HepG2 (cell line): ENCODE measurements around the gene TSHZ2. TPM values are rescaled to one million over a fixed set of nuclear protein-coding genes. Genes with fewer than 3 reads are reported as not detected.

Experiments
- ATAC-seq: fragments of 200-7000 bp; cut with Tn5 transposase; 3 replicates; pipeline ENCODE4 v1.9.1; 2020; ENCODE audit warnings: mild to moderate bottlenecking, moderate library complexity
- BruUV-seq: library from RNA; stranded (reverse); fragments of 400-500 nt; replicated peaks from 2 replicates; lab custom pipeline; 2021; lab: Mats Ljungman, UMichigan
- CTCF ChIA-PET: fragments of 300-600 bp; formaldehyde crosslinking; extraction: SDS; loops from one replicate; lab custom pipeline; 2021; ENCODE audit warnings: low total read pairs, inconsistent platforms, low intra/inter-chr PET ratio; lab: Yijun Ruan, JAX
- POLR2A ChIA-PET: fragments of 350-600 bp; sonication (Branson Sonifier 250); formaldehyde crosslinking; loops from one replicate; lab custom pipeline; 2020; ENCODE audit warnings: antibody characterized with exemption, inconsistent platforms; lab: Yijun Ruan, JAX
- DNase-seq: peaks from one replicate; pipeline ENCODE4 v3.0.0-alpha.2; 2015; ENCODE audit warnings: low spot score
- FAIRE-seq: peaks from 3 replicates; lab custom pipeline; 2011; peaks lifted over from hg19 to GRCh38; lab: Jason Lieb, UNC
- H2AFZ ChIP-seq: one replicate; pipeline ENCODE4 v1.6.1; 2011; ENCODE audit warnings: low read length, inconsistent platforms
- H3K27ac ChIP-seq: fragments of 300-600 bp; 3 replicates; pipeline ENCODE4 v1.8.0; 2011; ENCODE audit warnings: mixed run types, mild to moderate bottlenecking, mixed read lengths, low read length, inconsistent platforms; ENCODE audit not compliant: insufficient read depth; ENCODE audit errors: extremely low read length
- H3K27me3 ChIP-seq, 2 experiments: fragments of 200-600 bp in 1 of 2; 2 replicates in 1 of 2; 3 replicates in 1 of 2; pipeline versions ENCODE4 v1.6.0 to v1.8.0; 2011; ENCODE audit warnings: low read length in 2 of 2, mild to moderate bottlenecking in 2 of 2, moderate library complexity in 2 of 2, inconsistent platforms in 1 of 2; ENCODE audit not compliant: insufficient read depth in 2 of 2, control insufficient read depth in 1 of 2
- H3K36me3 ChIP-seq, 2 experiments: fragments of 200-600 bp in 1 of 2; replicated peaks in 1 of 2; 2 replicates in 1 of 2; 3 replicates in 1 of 2; pipeline versions ENCODE4 v1.5.1 to v1.8.0; 2011; ENCODE audit warnings: low read length in 2 of 2, inconsistent platforms in 1 of 2; ENCODE audit not compliant: insufficient read depth in 2 of 2, control insufficient read depth in 1 of 2
- H3K4me1 ChIP-seq: 2 replicates; pipeline ENCODE4 v1.5.1; 2012; ENCODE audit warnings: low read length, inconsistent platforms; ENCODE audit not compliant: insufficient read depth
- H3K4me2 ChIP-seq: 2 replicates; pipeline ENCODE4 v1.6.0; 2011; ENCODE audit warnings: low read depth, low read length, inconsistent platforms
- H3K4me3 ChIP-seq, 3 experiments: fragments of 200-600 bp in 1 of 3; sonication (generic), shearing (Covaris generic) in 1 of 3; replicated peaks in 1 of 3; 2 replicates each; pipeline ENCODE4 v1.5.1; 2011 to 2016; ENCODE audit warnings: low read length in 3 of 3, inconsistent platforms in 2 of 3, low read depth in 2 of 3, mild to moderate bottlenecking in 2 of 3, control low read depth in 1 of 3, mixed read lengths in 1 of 3; ENCODE audit not compliant: insufficient read depth in 1 of 3
- H3K79me2 ChIP-seq: one replicate; pipeline ENCODE4 v1.6.1; 2011; ENCODE audit warnings: low read length, inconsistent platforms; ENCODE audit not compliant: insufficient read depth
- H3K9ac ChIP-seq: 2 replicates; pipeline ENCODE4 v1.6.0; 2011; ENCODE audit warnings: mild to moderate bottlenecking, low read depth, low read length, inconsistent platforms; ENCODE audit not compliant: insufficient read depth
- H3K9me3 ChIP-seq: 2 replicates; pipeline ENCODE4 v1.5.1; 2012; ENCODE audit warnings: mild to moderate bottlenecking, low read length
- H4K20me1 ChIP-seq: 2 replicates; pipeline ENCODE4 v1.6.0; 2011; ENCODE audit warnings: inconsistent platforms, mild to moderate bottlenecking, low read length, moderate library complexity; ENCODE audit not compliant: insufficient read depth
- ATF7-NPFF ChIP-seq: sonication (generic); formaldehyde crosslinking; IDR thresholded peaks from 2 replicates; pipeline ENCODE4 v1.8.1; 2023; ENCODE audit warnings: mild to moderate bottlenecking, low read depth, missing genetic modification reagents, moderate library complexity
- CREBL2 ChIP-seq: sonication (generic); formaldehyde crosslinking; IDR thresholded peaks from 2 replicates; pipeline ENCODE4 v1.8.1; 2023; ENCODE audit warnings: missing genetic modification reagents, mild to moderate bottlenecking, borderline replicate concordance
- DR1 ChIP-seq: sonication (generic); formaldehyde crosslinking; IDR thresholded peaks from 2 replicates; pipeline ENCODE4 v1.8.0; 2021; ENCODE audit warnings: mild to moderate bottlenecking, missing genetic modification reagents, inconsistent platforms
- FOXJ3 ChIP-seq: sonication (generic); formaldehyde crosslinking; IDR thresholded peaks from 2 replicates; pipeline ENCODE4 v1.4.0; 2020; ENCODE audit warnings: missing genetic modification reagents, mild to moderate bottlenecking, borderline replicate concordance
- FOXP4 ChIP-seq: sonication (generic); formaldehyde crosslinking; IDR thresholded peaks from 2 replicates; pipeline ENCODE4 v1.4.0; 2020; ENCODE audit warnings: missing genetic modification reagents
- HMG20A ChIP-seq: IDR thresholded peaks from 2 replicates; pipeline ENCODE4 v1.6.1; 2016; ENCODE audit warnings: borderline replicate concordance
- HNRNPL ChIP-seq: fragments of 200-400 bp; formaldehyde crosslinking; IDR thresholded peaks from 2 replicates; pipeline ENCODE4 v1.6.1; 2017; ENCODE audit warnings: mild to moderate bottlenecking, low read depth, low read length
- IRF2 ChIP-seq: IDR thresholded peaks from 2 replicates; pipeline ENCODE4 v1.6.1; 2018; ENCODE audit warnings: missing genetic modification reagents, missing compliant biosample characterization
- KDM4B ChIP-seq: sonication (generic); formaldehyde crosslinking; IDR thresholded peaks from 2 replicates; pipeline ENCODE4 v1.4.0; 2020; ENCODE audit warnings: missing genetic modification reagents
- MIXL1 ChIP-seq: IDR thresholded peaks from 2 replicates; pipeline ENCODE4 v1.6.1; 2016
- MXD1 ChIP-seq: sonication (generic); formaldehyde crosslinking; IDR thresholded peaks from 2 replicates; pipeline ENCODE4 v1.4.0; 2020; ENCODE audit warnings: mild to moderate bottlenecking, missing genetic modification reagents
- POLR2AphosphoS2 ChIP-seq: IDR thresholded peaks from 2 replicates; pipeline ENCODE4 v1.6.1; 2011; ENCODE audit warnings: low read depth, low read length, improper control_type of control experiment
- RELA ChIP-seq: sonication (generic); formaldehyde crosslinking; IDR thresholded peaks from 2 replicates; pipeline ENCODE4 v1.4.0; 2020; ENCODE audit warnings: missing genetic modification reagents
- YEATS4 ChIP-seq: sonication (generic); formaldehyde crosslinking; IDR thresholded peaks from 2 replicates; pipeline ENCODE4 v1.4.0; 2020; ENCODE audit warnings: missing genetic modification reagents, borderline replicate concordance
- ZKSCAN5 ChIP-seq: sonication (generic); formaldehyde crosslinking; IDR thresholded peaks from 2 replicates; pipeline ENCODE4 v1.5.1; 2020; ENCODE audit warnings: mild to moderate bottlenecking, missing genetic modification reagents
- ZNF17 ChIP-seq: sonication (generic); formaldehyde crosslinking; IDR thresholded peaks from 2 replicates; pipeline ENCODE4 v1.5.0; 2020; ENCODE audit warnings: mild to moderate bottlenecking, missing genetic modification reagents
- ZNF33A ChIP-seq: sonication (generic); formaldehyde crosslinking; IDR thresholded peaks from 2 replicates; pipeline ENCODE4 v1.5.1; 2020; ENCODE audit warnings: missing genetic modification reagents, mild to moderate bottlenecking, moderate library complexity, borderline replicate concordance
- ZNF572 ChIP-seq: sonication (generic); formaldehyde crosslinking; IDR thresholded peaks from 2 replicates; pipeline ENCODE4 v1.5.1; 2020; ENCODE audit warnings: mild to moderate bottlenecking, missing genetic modification reagents
- ZNF639 ChIP-seq: conservative IDR thresholded peaks from 2 replicates; pipeline ENCODE4 v1.6.1; 2018; ENCODE audit warnings: missing genetic modification reagents
- ZNF780A ChIP-seq: sonication (generic); formaldehyde crosslinking; IDR thresholded peaks from 2 replicates; pipeline ENCODE4 v1.8.0; 2022; ENCODE audit warnings: mild to moderate bottlenecking, missing genetic modification reagents, moderate library complexity
- WGBS: methylation state at CpG from one replicate; pipeline ENCODE4 v1.1.6; 2017; ENCODE audit warnings: low lambda C conversion rate; 5-methylcytosine and 5-hydroxymethylcytosine counted together
- in situ Hi-C: cut with HindIII; loops from 2 replicates; pipeline ENCODE4 v1.10.0; 2017; ENCODE audit warnings: low pct_unique_long_range_greater_than_20kb; ENCODE audit not compliant: extremely low pct_ligation_motif_present
- intact Hi-C: fragments of 100-400 bp; cut with micrococcal nuclease; formaldehyde crosslinking; loops from one replicate; pipeline ENCODE4 v1.10.0; 2022; ENCODE audit not compliant: unreplicated experiment
- polyA plus RNA-seq, 8 experiments: library from polyadenylated mRNA; depleted of rRNA in 3 of 8; stranded (reverse) in 7 of 8; unstranded in 1 of 8; fragments of >200 nt; fragmentation: Illumina TruSeq in 4 of 8; extraction: Trizol in 4 of 8; gene quantifications; 2 replicates each; pipeline versions ENCODE4 v1.2.1 to v1.2.3, GENCODE V29; 2011 to 2016; ENCODE audit warnings: low read depth in 4 of 8, missing spikeins in 1 of 8, mixed read lengths in 1 of 8; ENCODE audit not compliant: insufficient read depth in 1 of 8
- total RNA-seq, 5 experiments: library from RNA; depleted of rRNA; stranded (reverse); fragments of >200 nt; fragmentation: Illumina TruSeq; extraction: Trizol; gene quantifications; 2 replicates each; pipeline ENCODE4 v1.2.3, GENCODE V29; 2016; ENCODE audit warnings: low read depth in 1 of 5

The TSHZ2 gene
- total and polyA plus RNA-seq, 2 of the 13 experiments (the other 11 are each of a cell fraction or from before 2014, with no cell fraction given) = 0.01 TPM; not detected in 1

- no peak for TF ChIP-seq IRF2 (CRISPR knock-in tag)
- no peak for TF ChIP-seq MIXL1 (CRISPR knock-in tag)
- no peak for TF ChIP-seq POLR2AphosphoS2
- no peak for TF ChIP-seq HMG20A
- no peak for TF ChIP-seq YEATS4 (CRISPR knock-in tag)
These were observed 125.2 kb downstream of the TSHZ2 start (continued) for GRCh38 chr20:53097371-53097770.

- POLR2A ChIA-PET = no interaction called here
- H3K27ac ChIP-seq = no peak overlapping the region
- no peak overlapping the region for H3K4me3 ChIP-seq
- intact Hi-C loops = no loop called here
- H3K27me3 ChIP-seq = no peaks in the 10 kb centered on the region; a peak in 1 of 5 replicates
- CTCF ChIA-PET = no interaction called here
- H3K36me3 ChIP-seq = no peaks in the 10 kb centered on the region
- no peak overlapping the region for H2AFZ ChIP-seq
- 6% methylated on average over 4 of the region's 4 CpGs for WGBS
- no peaks in the 10 kb centered on the region for H3K79me2 ChIP-seq
- H3K4me2 ChIP-seq = no peak overlapping the region
- in situ Hi-C loops = loop anchor here (25.0 kb wide), 1 partner anchor 1115 kb away; the partner anchor contains the start of gene PFDN4
- no peak for FAIRE-seq
- no peaks in the 10 kb centered on the region for H3K9me3 ChIP-seq
- BruUV-seq = no TSS peak
- H4K20me1 ChIP-seq = no peaks in the 10 kb centered on the region
- no peak for ATAC-seq
- peaks cover 6% of the 10 kb centered on the region for H3K4me1 ChIP-seq
- no peak overlapping the region for H3K9ac ChIP-seq
- DNase-seq = no peak
- TF ChIP-seq ZNF572 (CRISPR knock-in tag) (no peak), FOXP4 (no peak), ZNF33A (CRISPR knock-in tag) (no peak), DR1 (CRISPR knock-in tag) (no peak), ZKSCAN5 (CRISPR knock-in tag) (no peak), ZNF639 (CRISPR knock-in tag) (no peak), HNRNPL (no peak), KDM4B (CRISPR knock-in tag) (no peak), CREBL2 (CRISPR knock-in tag) (no peak), ZNF780A (CRISPR knock-in tag) (no peak), ATF7-NPFF (CRISPR knock-in tag) (no peak), ZNF17 (CRISPR knock-in tag) (no peak), RELA (CRISPR knock-in tag) (no peak), MXD1 (CRISPR knock-in tag) (no peak), FOXJ3 (CRISPR knock-in tag) (no peak)
These were observed 125.6 kb downstream of the TSHZ2 start for GRCh38 chr20:53097791-53098190.
